ENCODE data around the gene LPO.
A peak's percentile ranks its signal among the peaks of the same experiment; 100 is the strongest.

Gene LPO

DNA sequence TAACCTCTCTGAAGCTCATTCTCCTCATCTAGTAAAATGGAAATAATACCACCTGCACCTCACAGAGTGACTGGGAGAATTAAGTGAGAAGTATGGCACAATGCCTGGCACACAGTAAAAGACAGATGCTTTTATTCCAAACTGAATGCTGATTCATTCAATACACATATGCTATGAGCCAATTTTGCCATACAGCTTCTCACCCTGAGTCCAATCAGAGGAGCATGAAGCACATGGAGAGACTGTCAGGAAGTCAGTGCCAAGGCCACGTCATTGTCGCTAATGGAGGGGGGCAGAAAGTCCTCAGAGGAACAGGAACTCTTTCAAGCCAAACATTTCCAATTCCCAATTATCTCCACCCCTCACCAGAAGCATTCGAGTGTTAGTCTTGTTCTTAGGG is 30.9 kb upstream of the LPO start:
- TF ChIP-seq TAF1 (IDR thresholded peaks at IDR 0.05; ENCODE audit: borderline replicate concordance, low read depth, low read length) (no peak), POLR2AphosphoS5 (IDR thresholded peaks at IDR 0.05; ENCODE audit: low read depth, low read length) (no peak), POLR2A (IDR thresholded peaks at IDR 0.05; ENCODE audit: low read depth, low read length) (no peak)
- FAIRE-seq = no peak

DNA sequence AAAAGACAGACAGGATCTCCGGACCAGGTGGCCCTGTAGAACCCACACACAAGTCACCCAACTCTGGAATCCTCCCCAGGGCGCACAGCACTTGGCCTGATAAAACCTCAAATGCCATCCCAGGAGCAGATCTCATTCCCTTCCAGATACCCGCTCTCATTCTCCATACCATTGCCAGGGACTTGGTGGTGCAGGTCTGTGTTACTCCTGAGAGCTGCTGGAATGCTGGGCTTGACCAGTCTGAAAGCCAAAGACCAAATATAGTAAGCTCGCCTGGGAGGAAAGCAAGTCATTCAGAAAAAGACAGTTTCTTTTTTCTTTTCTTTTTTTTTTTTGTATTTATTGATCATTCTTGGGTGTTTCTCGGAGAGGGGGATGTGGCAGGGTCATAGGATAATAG is 30.0 kb upstream of the LPO start:
- DNase-seq (ENCODE audit: insufficient read length) (no peak), FAIRE-seq (no peak)
- TF ChIP-seq POLR2A (IDR thresholded peaks at IDR 0.05; ENCODE audit: low read depth, low read length) = no peak
- no peak for TF ChIP-seq TAF1 (IDR thresholded peaks at IDR 0.05; ENCODE audit: borderline replicate concordance, low read depth, low read length)
- TF ChIP-seq POLR2AphosphoS5 (IDR thresholded peaks at IDR 0.05; ENCODE audit: low read depth, low read length) = no peak

More for the DNA sequence above, 30.9 kb upstream of the LPO start:
- no peak for DNase-seq (ENCODE audit: insufficient read length)

DNA sequence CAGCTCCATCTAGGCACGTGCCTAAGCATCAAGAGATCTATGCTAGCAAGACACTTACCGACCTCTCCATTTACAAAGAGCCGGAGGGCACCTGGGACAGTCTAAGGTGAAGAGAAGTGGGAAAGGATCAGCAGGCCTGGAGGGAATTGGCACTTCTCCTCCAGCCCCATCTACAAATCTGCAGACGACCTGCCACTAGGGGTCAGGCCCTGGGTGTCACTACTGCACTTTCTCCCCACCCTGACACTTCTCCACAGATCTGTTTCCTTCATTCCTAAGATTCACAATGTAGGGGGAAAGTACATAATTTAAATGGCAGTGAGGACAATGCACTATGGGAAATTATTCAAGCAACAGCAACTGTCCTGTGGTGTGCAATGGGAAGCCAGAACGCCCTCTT is 27.5 kb upstream of the LPO start:
- TF ChIP-seq POLR2AphosphoS5 (IDR thresholded peaks at IDR 0.05; ENCODE audit: low read depth, low read length) = no peak
- TF ChIP-seq TAF1 (IDR thresholded peaks at IDR 0.05; ENCODE audit: borderline replicate concordance, low read depth, low read length) = no peak
- TF ChIP-seq POLR2A (IDR thresholded peaks at IDR 0.05; ENCODE audit: low read depth, low read length) = no peak
- no peak for FAIRE-seq
- no peak for DNase-seq (ENCODE audit: insufficient read length)

DNA sequence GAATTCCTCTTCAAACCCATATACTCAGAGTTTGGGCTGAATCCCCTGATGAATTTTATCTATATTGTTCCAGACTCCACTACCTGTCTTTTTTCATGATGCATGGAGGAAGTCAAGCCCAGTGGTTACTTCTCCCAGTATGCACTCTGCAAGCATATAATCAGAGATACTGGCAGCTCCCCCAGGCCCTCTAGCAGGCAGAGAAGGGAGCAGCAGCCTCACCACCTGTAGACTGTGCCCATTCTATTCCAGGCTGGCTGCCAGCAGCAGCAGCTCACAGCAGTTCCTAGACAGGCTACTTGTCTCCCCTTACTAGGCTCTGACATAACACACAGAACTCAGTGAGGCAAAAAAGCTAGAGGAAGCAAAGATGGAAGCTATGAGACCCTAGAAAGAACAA is 22.7 kb upstream of the LPO start:
- FAIRE-seq (no peak), DNase-seq (ENCODE audit: insufficient read length) (no peak)
- TF ChIP-seq POLR2A (IDR thresholded peaks at IDR 0.05; ENCODE audit: low read depth, low read length) (no peak), TAF1 (IDR thresholded peaks at IDR 0.05; ENCODE audit: borderline replicate concordance, low read depth, low read length) (no peak), POLR2AphosphoS5 (IDR thresholded peaks at IDR 0.05; ENCODE audit: low read depth, low read length) (no peak)

DNA sequence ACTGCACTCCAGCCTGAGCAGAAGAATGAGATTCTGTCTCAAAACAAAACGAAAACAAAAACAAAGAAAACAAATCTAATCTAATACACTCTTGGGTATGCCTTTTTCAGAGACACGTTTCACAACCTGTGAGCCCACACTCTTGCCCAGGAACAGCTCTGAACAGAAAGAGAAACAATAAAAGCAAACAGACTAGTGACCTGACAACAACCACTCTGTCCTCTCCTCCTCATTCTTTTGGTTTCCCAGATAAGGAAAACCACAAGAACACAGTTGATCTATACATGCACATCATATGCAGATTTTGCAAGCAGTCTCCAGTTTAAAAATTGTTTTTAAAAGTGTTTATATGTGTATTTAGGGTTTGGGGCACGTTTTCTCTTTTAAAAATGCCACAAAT is 20.6 kb upstream of the LPO start:
- FAIRE-seq = no peak
- DNase-seq (ENCODE audit: insufficient read length) = no peak

DNA sequence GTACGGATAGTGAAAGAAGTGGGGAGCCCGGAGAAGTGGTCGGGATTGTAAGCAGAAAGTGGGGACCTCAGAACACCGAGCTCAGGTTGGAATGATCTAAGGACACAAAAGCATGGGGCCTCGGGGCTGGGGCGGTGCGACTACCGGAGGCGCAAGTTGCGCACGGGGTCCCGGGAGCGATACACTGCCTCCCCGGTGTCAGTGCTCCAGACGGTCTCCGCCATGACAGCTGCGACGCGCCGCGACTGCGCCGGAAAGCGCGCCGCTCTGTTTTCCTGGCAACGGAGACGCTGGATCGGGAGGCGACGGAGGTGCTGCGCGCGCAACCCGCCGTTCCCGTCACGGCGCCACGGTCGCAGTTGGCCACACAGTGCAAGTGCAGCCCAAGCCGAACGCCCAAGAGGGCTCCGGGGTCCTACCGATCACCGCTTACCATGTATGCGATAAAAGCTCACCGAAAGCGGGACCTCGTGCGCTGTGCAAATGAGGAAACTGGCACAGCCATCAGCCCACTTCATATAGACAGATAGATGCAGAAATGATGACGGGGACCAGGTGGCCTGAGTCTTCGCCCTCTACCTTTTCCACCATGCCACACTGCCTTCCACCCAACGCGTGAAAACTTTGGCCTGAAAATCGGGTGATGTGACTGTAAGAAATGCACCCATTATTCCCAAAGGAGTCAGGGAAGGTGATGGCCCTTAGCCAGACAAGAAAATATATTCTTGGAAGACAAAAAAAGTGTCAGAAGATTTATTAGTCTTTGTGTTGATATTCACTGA is 19.2 kb upstream of the LPO start, which contains the start of gene MKS1:
Gene MKS1, minus strand, starts transcription at position 249 of the 782 bp plus-strand sequence. Its CDS starts 25 bp downstream, at position 224.
- FAIRE-seq (peak; percentile 99), DNase-seq (ENCODE audit: insufficient read length) (peak; percentile 97)
- peak; percentile 74 for TF ChIP-seq POLR2AphosphoS5 (IDR thresholded peaks at IDR 0.05; ENCODE audit: low read depth, low read length)
- peak; percentile 81 for TF ChIP-seq TAF1 (IDR thresholded peaks at IDR 0.05; ENCODE audit: borderline replicate concordance, low read depth, low read length)
- peak; percentile 85 for TF ChIP-seq POLR2A (IDR thresholded peaks at IDR 0.05; ENCODE audit: low read depth, low read length)

More for the DNA sequence above, 20.6 kb upstream of the LPO start:
- TF ChIP-seq POLR2AphosphoS5 (IDR thresholded peaks at IDR 0.05; ENCODE audit: low read depth, low read length) (no peak), TAF1 (IDR thresholded peaks at IDR 0.05; ENCODE audit: borderline replicate concordance, low read depth, low read length) (no peak), POLR2A (IDR thresholded peaks at IDR 0.05; ENCODE audit: low read depth, low read length) (no peak)

DNA sequence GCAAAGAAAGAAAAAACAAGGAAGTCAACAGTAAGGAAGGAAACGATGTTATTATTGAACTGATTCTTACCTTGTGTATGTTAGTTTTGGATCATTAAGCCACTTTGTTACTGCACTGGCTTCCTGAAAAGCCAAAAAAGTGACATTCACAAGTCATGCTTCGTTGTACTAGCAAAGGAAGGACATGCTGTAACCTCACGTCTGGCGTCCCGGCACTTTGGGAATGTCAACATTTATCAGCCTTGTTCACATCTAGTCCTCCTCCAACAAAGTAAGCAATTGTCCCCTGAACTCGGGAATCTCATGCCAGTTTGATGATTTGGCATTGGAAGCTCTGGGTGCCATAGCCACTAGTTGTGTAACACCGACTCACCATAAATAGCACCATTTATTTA is 18.6 kb upstream of the LPO start:
- DNase-seq (ENCODE audit: insufficient read length) (no peak), FAIRE-seq (no peak)
- TF ChIP-seq POLR2A (IDR thresholded peaks at IDR 0.05; ENCODE audit: low read depth, low read length) (no peak), TAF1 (IDR thresholded peaks at IDR 0.05; ENCODE audit: borderline replicate concordance, low read depth, low read length) (no peak), POLR2AphosphoS5 (IDR thresholded peaks at IDR 0.05; ENCODE audit: low read depth, low read length) (no peak)

DNA sequence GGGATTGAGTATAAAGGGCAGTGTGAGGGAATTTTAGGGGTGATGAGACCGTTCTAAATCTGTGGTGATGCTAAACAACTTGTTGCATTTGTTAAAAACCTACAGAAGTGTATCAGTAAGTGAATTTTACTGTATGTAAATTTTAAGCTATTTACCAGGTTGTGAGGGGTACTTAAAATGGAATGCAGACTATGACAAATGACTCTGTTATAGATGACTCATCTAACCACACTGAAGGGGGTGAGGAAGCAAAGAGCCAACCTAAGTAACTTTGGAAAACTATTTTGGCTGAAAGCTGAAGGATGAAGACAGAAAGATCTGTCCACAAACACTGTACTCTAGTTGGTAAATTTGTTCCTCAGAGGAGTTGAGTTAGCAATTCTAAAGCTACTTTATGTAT is 14.1 kb upstream of the LPO start:
- FAIRE-seq = no peak
- TF ChIP-seq POLR2AphosphoS5 (IDR thresholded peaks at IDR 0.05; ENCODE audit: low read depth, low read length) (no peak), POLR2A (IDR thresholded peaks at IDR 0.05; ENCODE audit: low read depth, low read length) (no peak), TAF1 (IDR thresholded peaks at IDR 0.05; ENCODE audit: borderline replicate concordance, low read depth, low read length) (no peak)
- no peak for DNase-seq (ENCODE audit: insufficient read length)

DNA sequence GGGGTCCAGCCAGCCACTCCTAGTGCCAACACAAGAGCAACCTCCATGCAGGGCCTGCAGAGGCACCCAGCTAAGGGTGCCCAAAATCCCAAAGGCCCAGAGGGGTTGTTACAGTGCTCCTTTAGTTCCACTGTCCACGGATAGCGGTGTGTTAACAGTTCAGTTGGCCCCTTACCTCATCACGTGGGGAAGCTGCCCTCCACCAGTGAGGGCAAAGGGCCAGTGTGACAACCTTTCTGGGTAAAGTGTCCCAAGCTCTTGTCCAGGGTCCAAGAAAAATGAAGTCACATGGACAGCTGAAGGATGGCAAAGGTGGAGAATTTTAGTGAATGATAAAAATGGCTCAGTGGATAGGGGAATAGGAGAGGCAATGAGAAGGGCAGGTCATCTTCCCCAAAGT is 10.7 kb upstream of the LPO start:
- FAIRE-seq (no peak), DNase-seq (ENCODE audit: insufficient read length) (no peak)
- TF ChIP-seq POLR2AphosphoS5 (IDR thresholded peaks at IDR 0.05; ENCODE audit: low read depth, low read length) (no peak), POLR2A (IDR thresholded peaks at IDR 0.05; ENCODE audit: low read depth, low read length) (no peak)

DNA sequence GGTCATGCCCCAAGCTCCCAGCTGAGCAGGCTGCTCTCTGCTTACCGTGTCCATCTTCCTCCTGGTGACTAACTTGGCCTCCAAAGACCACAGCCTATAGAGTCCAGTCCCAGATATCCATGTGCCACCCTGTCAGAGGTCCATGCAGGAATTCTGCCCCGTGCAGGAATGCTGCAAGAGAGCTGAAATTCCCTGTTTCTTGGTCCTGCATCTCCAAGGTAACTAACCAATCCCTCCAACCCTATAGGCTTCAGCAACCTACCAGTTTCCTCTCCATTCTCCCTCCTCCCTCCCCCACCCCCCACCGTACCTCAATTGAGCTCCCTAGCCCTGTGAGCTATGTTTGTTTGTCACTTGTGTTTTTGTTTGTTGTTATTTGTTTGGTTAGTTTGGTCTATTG is 9.7 kb upstream of the LPO start:
- TF ChIP-seq POLR2A (IDR thresholded peaks at IDR 0.05; ENCODE audit: low read depth, low read length) (no peak), TAF1 (IDR thresholded peaks at IDR 0.05; ENCODE audit: borderline replicate concordance, low read depth, low read length) (no peak), POLR2AphosphoS5 (IDR thresholded peaks at IDR 0.05; ENCODE audit: low read depth, low read length) (no peak)
- DNase-seq (ENCODE audit: insufficient read length) (no peak), FAIRE-seq (no peak)

DNA sequence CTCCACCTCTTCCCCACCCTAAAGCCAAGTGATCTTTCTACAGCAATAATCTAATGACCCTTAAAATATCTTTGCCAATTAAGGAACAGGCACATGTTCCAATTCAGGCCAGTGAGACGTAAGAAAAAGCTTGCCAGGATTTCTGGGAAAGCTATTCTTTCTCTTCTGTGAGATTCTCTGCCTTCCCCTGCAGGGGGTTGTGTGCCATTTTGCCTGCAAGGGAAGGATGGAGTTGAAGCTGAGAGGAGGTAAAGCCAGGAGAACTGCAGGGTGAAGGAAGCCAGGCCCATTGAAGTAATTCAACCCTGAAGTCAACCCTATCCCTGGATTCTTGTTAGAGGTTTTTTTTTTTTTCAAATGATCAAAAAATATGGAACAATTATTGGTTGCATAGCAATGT is 9.0 kb upstream of the LPO start:
- no peak for FAIRE-seq
- no peak for TF ChIP-seq TAF1 (IDR thresholded peaks at IDR 0.05; ENCODE audit: borderline replicate concordance, low read depth, low read length)
- no peak for TF ChIP-seq POLR2AphosphoS5 (IDR thresholded peaks at IDR 0.05; ENCODE audit: low read depth, low read length)
- TF ChIP-seq POLR2A (IDR thresholded peaks at IDR 0.05; ENCODE audit: low read depth, low read length) = no peak
- no peak for DNase-seq (ENCODE audit: insufficient read length)

DNA sequence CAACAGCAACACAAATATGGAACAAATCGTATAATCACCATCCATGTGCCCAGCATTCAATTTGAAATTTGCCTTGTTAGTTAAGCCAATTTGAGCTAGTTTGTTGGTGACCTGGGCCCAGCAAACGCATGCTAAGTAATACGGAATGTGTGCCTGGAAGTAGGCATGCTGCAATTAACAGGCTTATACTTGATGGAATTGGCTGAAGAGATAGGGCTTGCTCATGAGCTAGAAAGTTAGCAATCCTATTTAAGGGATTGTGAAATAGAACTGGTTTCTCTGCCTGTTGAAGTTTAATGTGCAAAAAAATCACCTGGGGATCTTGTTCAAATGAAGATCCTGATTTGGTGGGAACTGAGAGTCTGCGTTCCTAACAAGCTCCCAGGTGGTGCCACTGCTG is 8.5 kb upstream of the LPO start:
- DNase-seq (ENCODE audit: insufficient read length) (no peak), FAIRE-seq (no peak)
- no peak for TF ChIP-seq POLR2A (IDR thresholded peaks at IDR 0.05; ENCODE audit: low read depth, low read length)
- TF ChIP-seq TAF1 (IDR thresholded peaks at IDR 0.05; ENCODE audit: borderline replicate concordance, low read depth, low read length) = no peak
- no peak for TF ChIP-seq POLR2AphosphoS5 (IDR thresholded peaks at IDR 0.05; ENCODE audit: low read depth, low read length)
